GM23248 (cell line): Measurements from ENCODE around the gene PRR5.

Experiments
- EZH2 ChIP-seq: fragments of 200-600 bp; sonication (generic); IDR thresholded peaks from 2 replicates; pipeline ENCODE4 v1.6.1; 2018; ENCODE audit warnings: antibody characterized with exemption, mild to moderate bottlenecking; ENCODE audit not compliant: insufficient read depth, poor library complexity, severe bottlenecking
- EZH2phosphoT487 ChIP-seq: fragments of 200-600 bp; sonication (generic); IDR thresholded peaks from 2 replicates; pipeline ENCODE4 v1.6.1; 2018; ENCODE audit warnings: antibody characterized with exemption, moderate library complexity, mild to moderate bottlenecking, low read depth; ENCODE audit not compliant: insufficient read depth

DNA sequence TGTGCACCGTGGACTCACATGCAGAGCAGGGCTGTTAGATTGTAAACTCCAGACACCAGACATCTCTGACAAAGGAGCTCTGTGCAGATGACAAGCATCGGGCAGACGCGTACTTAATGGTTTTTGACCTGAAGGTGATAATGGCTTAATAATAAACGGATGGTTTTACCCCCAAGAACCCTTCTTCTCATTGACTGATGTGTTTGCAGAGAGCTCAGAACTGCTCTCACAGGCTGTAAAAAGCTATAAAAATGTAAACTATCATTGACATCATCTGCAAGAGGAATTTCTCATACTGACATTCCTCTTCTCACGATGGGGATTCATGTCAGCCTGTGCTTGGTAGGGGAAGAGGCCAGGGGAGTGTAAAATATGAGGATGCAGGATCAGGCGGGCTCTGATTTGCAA is 41.8 kb downstream of the PRR5 start:
- TF ChIP-seq EZH2phosphoT487 (no peak), EZH2 (no peak)
